WTC11 (cell line): ENCODE data around the gene BARX2. TPM values are rescaled to one million over a fixed set of nuclear protein-coding genes. Genes with fewer than 3 reads are reported as not detected.

Experiments used
- ATAC-seq: fragments of 200-7000 bp; cut with Tn5 transposase; 2 replicates; pipeline ENCODE4 v1.10.0; 2021; ENCODE audit warnings: mild to moderate bottlenecking, moderate library complexity
- CTCF ChIA-PET: fragments of 300-600 bp; sonication (Branson Sonifier 250); formaldehyde crosslinking; loops from one replicate; lab custom pipeline; 2021; ENCODE audit warnings: antibody characterized with exemption; lab: Charles Lee
- POLR2A ChIA-PET: fragments of 350-600 bp; sonication (Branson Sonifier 250); formaldehyde crosslinking; loops from one replicate; lab custom pipeline; 2021; ENCODE audit warnings: antibody characterized with exemption; lab: Charles Lee
- DNase-seq: peaks from one replicate; pipeline ENCODE4 v3.0.0; 2021; ENCODE audit warnings: low spot score
- H3K27ac Mint-ChIP-seq: 2 replicates; pipeline ENCODE4 v1.8.0; 2021; ENCODE audit warnings: mixed read lengths
- H3K27me3 Mint-ChIP-seq: 2 replicates; pipeline ENCODE4 v1.8.0; 2021; ENCODE audit warnings: low read depth, mild to moderate bottlenecking, moderate library complexity, mixed read lengths
- H3K36me3 Mint-ChIP-seq: 2 replicates; pipeline ENCODE4 v1.8.0; 2021; ENCODE audit warnings: mixed read lengths
- H3K4me1 Mint-ChIP-seq: 2 replicates; pipeline ENCODE4 v1.8.0; 2022; ENCODE audit warnings: mixed read lengths
- H3K4me3 Mint-ChIP-seq: 2 replicates; pipeline ENCODE4 v1.8.0; 2021; ENCODE audit warnings: mild to moderate bottlenecking, moderate library complexity, mixed read lengths
- H3K9me3 Mint-ChIP-seq: 2 replicates; pipeline ENCODE4 v1.8.0; 2021; ENCODE audit warnings: mixed read lengths
- CBFB ChIP-seq: sonication (generic); formaldehyde crosslinking; IDR thresholded peaks from 2 replicates; pipeline ENCODE4 v1.8.1; 2022; ENCODE audit warnings: mild to moderate bottlenecking, low read depth, missing genetic modification reagents
- CREB1 ChIP-seq: sonication (generic); formaldehyde crosslinking; IDR thresholded peaks from 2 replicates; pipeline ENCODE4 v1.8.0; 2023; ENCODE audit warnings: mild to moderate bottlenecking, missing genetic modification reagents
- ETV6 ChIP-seq: sonication (generic); formaldehyde crosslinking; IDR thresholded peaks from 2 replicates; pipeline ENCODE4 v1.8.1; 2022; ENCODE audit warnings: mild to moderate bottlenecking, missing genetic modification reagents
- FOXP1 ChIP-seq: sonication (generic); formaldehyde crosslinking; IDR thresholded peaks from 2 replicates; pipeline ENCODE4 v1.8.0; 2022; ENCODE audit warnings: missing genetic modification reagents, mild to moderate bottlenecking, moderate library complexity, borderline replicate concordance
- NR2C2 ChIP-seq: sonication (generic); formaldehyde crosslinking; IDR thresholded peaks from 2 replicates; pipeline ENCODE4 v1.8.0; 2022; ENCODE audit warnings: mild to moderate bottlenecking, missing genetic modification reagents
- RORB ChIP-seq: fragments of 250-450 bp; sonication (Bioruptor Pico); IDR thresholded peaks from 2 replicates; pipeline ENCODE4 v1.9.0; 2021; ENCODE audit warnings: mild to moderate bottlenecking
- ZNF232 ChIP-seq: sonication (generic); formaldehyde crosslinking; IDR thresholded peaks from 2 replicates; pipeline ENCODE4 v1.8.0; 2022; ENCODE audit warnings: mild to moderate bottlenecking, missing genetic modification reagents
- total RNA-seq: library from RNA; stranded (reverse); gene quantifications from 3 replicates; pipeline ENCODE4 v1.2.3, GENCODE V29; 2021
- TF ChIP-seq, protein P1 (sequence below): sonication (generic); formaldehyde crosslinking; conservative IDR thresholded peaks from 2 replicates; pipeline ENCODE4 v1.8.1; 2023; ENCODE audit warnings: mild to moderate bottlenecking, low read depth, missing genetic modification reagents, moderate library complexity
- TF ChIP-seq, protein P2 (sequence below): sonication (generic); formaldehyde crosslinking; IDR thresholded peaks from 2 replicates; pipeline ENCODE4 v1.8.0; 2022; ENCODE audit warnings: mild to moderate bottlenecking, missing genetic modification reagents
- TF ChIP-seq, protein P3 (sequence below): sonication (generic); formaldehyde crosslinking; IDR thresholded peaks from 2 replicates; pipeline ENCODE4 v1.8.0; 2023; ENCODE audit warnings: missing genetic modification reagents
- TF ChIP-seq, protein P4 (sequence below): sonication (generic); formaldehyde crosslinking; conservative IDR thresholded peaks from 2 replicates; pipeline ENCODE4 v1.8.1; 2022; ENCODE audit warnings: mild to moderate bottlenecking, missing genetic modification reagents
- TF ChIP-seq, protein P5 (sequence below): fragments of 250-450 bp; sonication (Bioruptor Pico); IDR thresholded peaks from 2 replicates; pipeline ENCODE4 v1.9.0; 2021; ENCODE audit warnings: mild to moderate bottlenecking
- TF ChIP-seq, protein P6 (sequence below): sonication (generic); formaldehyde crosslinking; IDR thresholded peaks from 2 replicates; pipeline ENCODE4 v1.8.1; 2022; ENCODE audit warnings: mild to moderate bottlenecking, missing genetic modification reagents, moderate library complexity, borderline replicate concordance
- TF ChIP-seq, protein P7 (sequence below): sonication (generic); formaldehyde crosslinking; IDR thresholded peaks from 2 replicates; pipeline ENCODE4 v1.8.0; 2022; ENCODE audit warnings: mild to moderate bottlenecking, missing genetic modification reagents
- TF ChIP-seq, protein P8 (sequence below): sonication (generic); formaldehyde crosslinking; IDR thresholded peaks from 2 replicates; pipeline ENCODE4 v1.8.0; 2022; ENCODE audit warnings: missing genetic modification reagents
- TF ChIP-seq, protein P9 (sequence below): fragments of 250-450 bp; sonication (Bioruptor Pico); IDR thresholded peaks from 2 replicates; pipeline ENCODE4 v1.9.0; 2021; ENCODE audit warnings: mild to moderate bottlenecking

The BARX2 gene
- total RNA-seq, 1 experiment from 2014 or later: not detected

DNA sequence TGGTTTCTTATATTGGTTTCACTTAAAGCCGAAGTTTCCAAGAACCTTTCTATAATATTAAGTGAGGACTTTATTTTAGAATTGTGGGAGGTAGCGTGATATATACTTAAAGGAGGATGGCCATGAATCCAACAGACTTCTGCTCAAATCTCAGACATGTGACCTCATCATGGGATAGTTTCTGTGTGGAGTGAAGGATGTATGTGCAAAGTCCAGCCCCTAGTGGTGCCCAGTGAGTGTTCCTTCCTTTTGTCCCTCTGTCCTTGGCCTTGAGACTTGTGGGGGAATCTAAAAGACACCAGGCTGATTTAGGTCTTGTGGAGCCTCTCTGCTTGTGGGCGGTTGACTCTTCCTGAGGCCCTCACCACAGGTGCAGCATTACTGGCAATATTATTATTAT, 43.7 kb downstream of the BARX2 start (continued):
- TF ChIP-seq, protein P1, sequence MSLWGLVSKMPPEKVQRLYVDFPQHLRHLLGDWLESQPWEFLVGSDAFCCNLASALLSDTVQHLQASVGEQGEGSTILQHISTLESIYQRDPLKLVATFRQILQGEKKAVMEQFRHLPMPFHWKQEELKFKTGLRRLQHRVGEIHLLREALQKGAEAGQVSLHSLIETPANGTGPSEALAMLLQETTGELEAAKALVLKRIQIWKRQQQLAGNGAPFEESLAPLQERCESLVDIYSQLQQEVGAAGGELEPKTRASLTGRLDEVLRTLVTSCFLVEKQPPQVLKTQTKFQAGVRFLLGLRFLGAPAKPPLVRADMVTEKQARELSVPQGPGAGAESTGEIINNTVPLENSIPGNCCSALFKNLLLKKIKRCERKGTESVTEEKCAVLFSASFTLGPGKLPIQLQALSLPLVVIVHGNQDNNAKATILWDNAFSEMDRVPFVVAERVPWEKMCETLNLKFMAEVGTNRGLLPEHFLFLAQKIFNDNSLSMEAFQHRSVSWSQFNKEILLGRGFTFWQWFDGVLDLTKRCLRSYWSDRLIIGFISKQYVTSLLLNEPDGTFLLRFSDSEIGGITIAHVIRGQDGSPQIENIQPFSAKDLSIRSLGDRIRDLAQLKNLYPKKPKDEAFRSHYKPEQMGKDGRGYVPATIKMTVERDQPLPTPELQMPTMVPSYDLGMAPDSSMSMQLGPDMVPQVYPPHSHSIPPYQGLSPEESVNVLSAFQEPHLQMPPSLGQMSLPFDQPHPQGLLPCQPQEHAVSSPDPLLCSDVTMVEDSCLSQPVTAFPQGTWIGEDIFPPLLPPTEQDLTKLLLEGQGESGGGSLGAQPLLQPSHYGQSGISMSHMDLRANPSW (CRISPR knock-in tag): no peak
- TF ChIP-seq, protein P2, sequence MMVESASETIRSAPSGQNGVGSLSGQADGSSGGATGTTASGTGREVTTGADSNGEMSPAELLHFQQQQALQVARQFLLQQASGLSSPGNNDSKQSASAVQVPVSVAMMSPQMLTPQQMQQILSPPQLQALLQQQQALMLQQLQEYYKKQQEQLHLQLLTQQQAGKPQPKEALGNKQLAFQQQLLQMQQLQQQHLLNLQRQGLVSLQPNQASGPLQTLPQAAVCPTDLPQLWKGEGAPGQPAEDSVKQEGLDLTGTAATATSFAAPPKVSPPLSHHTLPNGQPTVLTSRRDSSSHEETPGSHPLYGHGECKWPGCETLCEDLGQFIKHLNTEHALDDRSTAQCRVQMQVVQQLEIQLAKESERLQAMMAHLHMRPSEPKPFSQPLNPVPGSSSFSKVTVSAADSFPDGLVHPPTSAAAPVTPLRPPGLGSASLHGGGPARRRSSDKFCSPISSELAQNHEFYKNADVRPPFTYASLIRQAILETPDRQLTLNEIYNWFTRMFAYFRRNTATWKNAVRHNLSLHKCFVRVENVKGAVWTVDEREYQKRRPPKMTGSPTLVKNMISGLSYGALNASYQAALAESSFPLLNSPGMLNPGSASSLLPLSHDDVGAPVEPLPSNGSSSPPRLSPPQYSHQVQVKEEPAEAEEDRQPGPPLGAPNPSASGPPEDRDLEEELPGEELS: no peak
- TF ChIP-seq CBFB (no peak), RORB (CRISPR knock-in tag) (no peak), ETV6 (CRISPR knock-in tag) (no peak)
- TF ChIP-seq, protein P3, sequence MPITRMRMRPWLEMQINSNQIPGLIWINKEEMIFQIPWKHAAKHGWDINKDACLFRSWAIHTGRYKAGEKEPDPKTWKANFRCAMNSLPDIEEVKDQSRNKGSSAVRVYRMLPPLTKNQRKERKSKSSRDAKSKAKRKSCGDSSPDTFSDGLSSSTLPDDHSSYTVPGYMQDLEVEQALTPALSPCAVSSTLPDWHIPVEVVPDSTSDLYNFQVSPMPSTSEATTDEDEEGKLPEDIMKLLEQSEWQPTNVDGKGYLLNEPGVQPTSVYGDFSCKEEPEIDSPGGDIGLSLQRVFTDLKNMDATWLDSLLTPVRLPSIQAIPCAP (CRISPR knock-in tag): no peak
- TF ChIP-seq, protein P4, sequence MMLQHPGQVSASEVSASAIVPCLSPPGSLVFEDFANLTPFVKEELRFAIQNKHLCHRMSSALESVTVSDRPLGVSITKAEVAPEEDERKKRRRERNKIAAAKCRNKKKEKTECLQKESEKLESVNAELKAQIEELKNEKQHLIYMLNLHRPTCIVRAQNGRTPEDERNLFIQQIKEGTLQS (CRISPR knock-in tag): no peak
- TF ChIP-seq, all 79 proteins: peak for 0

DNA sequence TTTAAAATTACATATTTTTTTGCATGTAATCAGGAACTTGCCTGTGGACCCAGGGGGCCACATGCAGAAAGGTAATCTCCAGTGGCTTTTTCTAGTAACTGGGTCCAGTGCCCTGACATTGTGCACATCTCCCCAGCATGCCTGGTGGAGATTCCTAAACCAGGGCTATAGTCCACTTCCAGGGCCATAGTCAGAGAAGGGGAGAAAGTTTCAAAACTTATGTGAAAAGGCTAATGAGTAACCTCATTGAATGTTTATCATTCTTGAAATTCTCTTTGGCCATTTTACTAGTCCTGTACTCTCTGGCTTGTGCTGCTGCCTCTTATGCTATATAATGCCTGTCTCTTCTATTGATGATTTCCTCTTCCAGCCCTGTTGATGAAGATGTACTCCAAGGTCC, 47.8 kb downstream of the BARX2 start:
- Mint-ChIP-seq H3K27me3 (no peaks in the 10 kb centered on the region), H3K36me3 (no peaks in the 10 kb centered on the region), H3K27ac (no peak overlapping the region), H3K4me3 (no peak overlapping the region), H3K9me3 (no peaks in the 10 kb centered on the region), H3K4me1 (0 out of 2 replicates have a peak, but pooled peaks cover 2% of the 10 kb centered on the region)
- ChIA-PET POLR2A (no interaction called here), CTCF (interaction anchor here (0.7 kb wide), 1 partner anchor 47 kb away, joined by 3 read pairs; no protein-coding TSS in a partner anchor)
- TF ChIP-seq CREB1 (CRISPR knock-in tag): no peak
- no peak for TF ChIP-seq FOXP1 (CRISPR knock-in tag)
- TF ChIP-seq, protein P5, sequence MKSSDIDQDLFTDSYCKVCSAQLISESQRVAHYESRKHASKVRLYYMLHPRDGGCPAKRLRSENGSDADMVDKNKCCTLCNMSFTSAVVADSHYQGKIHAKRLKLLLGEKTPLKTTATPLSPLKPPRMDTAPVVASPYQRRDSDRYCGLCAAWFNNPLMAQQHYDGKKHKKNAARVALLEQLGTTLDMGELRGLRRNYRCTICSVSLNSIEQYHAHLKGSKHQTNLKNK: no peak
- TF ChIP-seq, protein P6, sequence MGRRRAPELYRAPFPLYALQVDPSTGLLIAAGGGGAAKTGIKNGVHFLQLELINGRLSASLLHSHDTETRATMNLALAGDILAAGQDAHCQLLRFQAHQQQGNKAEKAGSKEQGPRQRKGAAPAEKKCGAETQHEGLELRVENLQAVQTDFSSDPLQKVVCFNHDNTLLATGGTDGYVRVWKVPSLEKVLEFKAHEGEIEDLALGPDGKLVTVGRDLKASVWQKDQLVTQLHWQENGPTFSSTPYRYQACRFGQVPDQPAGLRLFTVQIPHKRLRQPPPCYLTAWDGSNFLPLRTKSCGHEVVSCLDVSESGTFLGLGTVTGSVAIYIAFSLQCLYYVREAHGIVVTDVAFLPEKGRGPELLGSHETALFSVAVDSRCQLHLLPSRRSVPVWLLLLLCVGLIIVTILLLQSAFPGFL (CRISPR knock-in tag): no peak
- TF ChIP-seq, protein P7, sequence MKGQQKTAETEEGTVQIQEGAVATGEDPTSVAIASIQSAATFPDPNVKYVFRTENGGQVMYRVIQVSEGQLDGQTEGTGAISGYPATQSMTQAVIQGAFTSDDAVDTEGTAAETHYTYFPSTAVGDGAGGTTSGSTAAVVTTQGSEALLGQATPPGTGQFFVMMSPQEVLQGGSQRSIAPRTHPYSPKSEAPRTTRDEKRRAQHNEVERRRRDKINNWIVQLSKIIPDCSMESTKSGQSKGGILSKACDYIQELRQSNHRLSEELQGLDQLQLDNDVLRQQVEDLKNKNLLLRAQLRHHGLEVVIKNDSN (CRISPR knock-in tag): no peak
- TF ChIP-seq, protein P8, sequence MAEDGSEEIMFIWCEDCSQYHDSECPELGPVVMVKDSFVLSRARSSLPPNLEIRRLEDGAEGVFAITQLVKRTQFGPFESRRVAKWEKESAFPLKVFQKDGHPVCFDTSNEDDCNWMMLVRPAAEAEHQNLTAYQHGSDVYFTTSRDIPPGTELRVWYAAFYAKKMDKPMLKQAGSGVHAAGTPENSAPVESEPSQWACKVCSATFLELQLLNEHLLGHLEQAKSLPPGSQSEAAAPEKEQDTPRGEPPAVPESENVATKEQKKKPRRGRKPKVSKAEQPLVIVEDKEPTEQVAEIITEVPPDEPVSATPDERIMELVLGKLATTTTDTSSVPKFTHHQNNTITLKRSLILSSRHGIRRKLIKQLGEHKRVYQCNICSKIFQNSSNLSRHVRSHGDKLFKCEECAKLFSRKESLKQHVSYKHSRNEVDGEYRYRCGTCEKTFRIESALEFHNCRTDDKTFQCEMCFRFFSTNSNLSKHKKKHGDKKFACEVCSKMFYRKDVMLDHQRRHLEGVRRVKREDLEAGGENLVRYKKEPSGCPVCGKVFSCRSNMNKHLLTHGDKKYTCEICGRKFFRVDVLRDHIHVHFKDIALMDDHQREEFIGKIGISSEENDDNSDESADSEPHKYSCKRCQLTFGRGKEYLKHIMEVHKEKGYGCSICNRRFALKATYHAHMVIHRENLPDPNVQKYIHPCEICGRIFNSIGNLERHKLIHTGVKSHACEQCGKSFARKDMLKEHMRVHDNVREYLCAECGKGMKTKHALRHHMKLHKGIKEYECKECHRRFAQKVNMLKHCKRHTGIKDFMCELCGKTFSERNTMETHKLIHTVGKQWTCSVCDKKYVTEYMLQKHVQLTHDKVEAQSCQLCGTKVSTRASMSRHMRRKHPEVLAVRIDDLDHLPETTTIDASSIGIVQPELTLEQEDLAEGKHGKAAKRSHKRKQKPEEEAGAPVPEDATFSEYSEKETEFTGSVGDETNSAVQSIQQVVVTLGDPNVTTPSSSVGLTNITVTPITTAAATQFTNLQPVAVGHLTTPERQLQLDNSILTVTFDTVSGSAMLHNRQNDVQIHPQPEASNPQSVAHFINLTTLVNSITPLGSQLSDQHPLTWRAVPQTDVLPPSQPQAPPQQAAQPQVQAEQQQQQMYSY (CRISPR knock-in tag): no peak
- TF ChIP-seq NR2C2 (CRISPR knock-in tag): no peak
- TF ChIP-seq ZNF232: no peak
- TF ChIP-seq, protein P9, sequence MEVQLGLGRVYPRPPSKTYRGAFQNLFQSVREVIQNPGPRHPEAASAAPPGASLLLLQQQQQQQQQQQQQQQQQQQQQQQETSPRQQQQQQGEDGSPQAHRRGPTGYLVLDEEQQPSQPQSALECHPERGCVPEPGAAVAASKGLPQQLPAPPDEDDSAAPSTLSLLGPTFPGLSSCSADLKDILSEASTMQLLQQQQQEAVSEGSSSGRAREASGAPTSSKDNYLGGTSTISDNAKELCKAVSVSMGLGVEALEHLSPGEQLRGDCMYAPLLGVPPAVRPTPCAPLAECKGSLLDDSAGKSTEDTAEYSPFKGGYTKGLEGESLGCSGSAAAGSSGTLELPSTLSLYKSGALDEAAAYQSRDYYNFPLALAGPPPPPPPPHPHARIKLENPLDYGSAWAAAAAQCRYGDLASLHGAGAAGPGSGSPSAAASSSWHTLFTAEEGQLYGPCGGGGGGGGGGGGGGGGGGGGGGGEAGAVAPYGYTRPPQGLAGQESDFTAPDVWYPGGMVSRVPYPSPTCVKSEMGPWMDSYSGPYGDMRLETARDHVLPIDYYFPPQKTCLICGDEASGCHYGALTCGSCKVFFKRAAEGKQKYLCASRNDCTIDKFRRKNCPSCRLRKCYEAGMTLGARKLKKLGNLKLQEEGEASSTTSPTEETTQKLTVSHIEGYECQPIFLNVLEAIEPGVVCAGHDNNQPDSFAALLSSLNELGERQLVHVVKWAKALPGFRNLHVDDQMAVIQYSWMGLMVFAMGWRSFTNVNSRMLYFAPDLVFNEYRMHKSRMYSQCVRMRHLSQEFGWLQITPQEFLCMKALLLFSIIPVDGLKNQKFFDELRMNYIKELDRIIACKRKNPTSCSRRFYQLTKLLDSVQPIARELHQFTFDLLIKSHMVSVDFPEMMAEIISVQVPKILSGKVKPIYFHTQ (CRISPR knock-in tag): no peak
- ATAC-seq (no peak), DNase-seq (no peak)
